PC-9 (cell line): ENCODE measurements around the gene NSD2.

ENCODE experiments used
- CTCF ChIP-seq: fragments of 200-600 bp; sonication (generic); conservative IDR thresholded peaks from 2 replicates; pipeline ENCODE4 v1.6.1; 2017; ENCODE audit warnings: mixed run types, antibody characterized with exemption, mild to moderate bottlenecking, moderate library complexity
- EZH2 ChIP-seq: fragments of 200-600 bp; sonication (generic); IDR thresholded peaks from 2 replicates; pipeline ENCODE4 v1.8.0; 2017; ENCODE audit warnings: antibody characterized with exemption, low read depth

GRCh38 chr4:1880332-1880731, 9.1 kb downstream of the NSD2 start:
- no peak for TF ChIP-seq CTCF
- no peak for TF ChIP-seq EZH2
